NCI-H2171 (cell line): ENCODE measurements around the gene SYNGR1.

Experiments used
- DNase-seq: peaks from one replicate; lab custom pipeline; 2025; lab: John Stamatoyannopoulos, UW

Gene SYNGR1

DNA sequence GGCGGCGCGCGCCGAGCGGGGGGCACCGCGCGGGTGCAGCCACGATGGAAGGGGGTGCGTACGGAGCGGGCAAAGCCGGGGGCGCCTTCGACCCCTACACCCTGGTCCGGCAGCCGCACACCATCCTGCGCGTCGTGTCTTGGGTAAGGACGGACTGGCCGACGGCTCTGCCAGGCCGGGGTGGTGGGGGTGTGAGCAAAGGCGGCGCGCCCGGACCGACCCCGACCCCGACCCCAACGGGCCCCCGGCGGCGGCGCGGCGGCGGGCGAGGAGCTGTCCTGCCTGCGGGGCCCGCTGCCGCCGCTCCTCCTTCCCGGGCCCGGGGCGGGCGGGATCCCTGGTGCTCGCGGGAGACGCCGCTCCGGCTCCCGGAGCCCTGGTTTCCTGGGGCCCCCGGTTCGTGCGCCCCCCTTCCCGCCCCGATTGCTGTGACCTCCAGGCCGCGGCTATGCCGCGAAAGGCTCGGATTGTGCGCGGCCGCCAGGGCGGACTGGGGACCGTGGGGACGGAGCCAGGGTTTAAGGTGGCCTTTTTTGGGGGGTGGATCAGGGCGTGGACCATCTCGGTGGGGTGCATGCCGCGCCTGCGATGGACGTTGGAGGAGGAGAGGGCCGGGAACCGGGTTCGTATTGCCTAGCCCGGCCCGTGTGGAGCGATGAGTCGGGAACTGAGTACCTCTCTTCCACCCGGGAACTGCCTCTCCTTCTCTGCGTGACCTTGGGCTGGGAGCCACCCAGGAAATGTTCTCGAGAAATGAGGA, at the start of gene SYNGR1:
SYNGR1 (plus strand) TSS at position 25 of the 760 bp plus-strand sequence; CDS start at position 45, 20 bp downstream.
- DNase-seq = no peak

- no peak for DNase-seq
Measured at GRCh38 chr22:39300186-39300830, 49.5 kb upstream of the SYNGR1 start.

DNA sequence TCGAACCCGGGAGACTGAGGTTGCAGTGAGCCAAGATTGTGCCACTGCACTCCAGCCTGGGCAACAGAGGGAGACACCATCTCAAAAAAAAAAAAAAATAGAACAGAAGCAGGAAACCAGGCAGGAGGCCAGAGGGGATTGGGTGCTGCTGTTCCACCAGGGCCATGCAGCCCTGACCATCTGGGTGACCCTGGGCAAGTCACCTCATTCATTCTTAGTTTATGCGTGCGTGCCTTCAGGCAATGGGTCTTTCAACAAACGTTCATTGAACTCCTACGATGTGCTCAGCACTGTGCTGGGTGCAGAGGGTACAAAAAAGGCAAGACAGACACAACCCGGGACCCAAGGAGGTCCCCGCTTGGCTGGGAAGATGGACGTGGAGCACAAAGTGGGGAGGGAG, 48.7 kb upstream of the SYNGR1 start:
- no peak for DNase-seq

DNA sequence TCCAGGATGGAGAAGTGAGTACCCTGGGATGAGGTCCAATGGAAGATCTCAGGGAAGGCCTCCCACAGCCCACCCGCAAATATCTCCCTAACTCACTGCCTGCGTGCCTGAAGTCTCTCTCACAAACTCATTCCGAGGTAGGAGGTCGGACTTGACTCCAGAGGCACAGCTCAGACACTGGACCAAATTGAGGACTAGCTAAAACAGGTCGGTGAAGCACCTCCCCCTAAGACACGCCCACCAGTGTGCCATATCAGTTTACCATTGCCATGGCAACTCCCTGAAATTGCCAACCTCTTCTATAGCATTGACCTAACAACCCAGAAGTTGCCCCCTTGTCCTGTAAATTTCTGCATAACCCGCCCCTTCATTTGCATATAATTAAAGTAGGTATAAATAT, 47.9 kb upstream of the SYNGR1 start:
- DNase-seq = no peak

- DNase-seq = no peak
Measured at GRCh38 chr22:39302431-39302960, 47.3 kb upstream of the SYNGR1 start.

DNA sequence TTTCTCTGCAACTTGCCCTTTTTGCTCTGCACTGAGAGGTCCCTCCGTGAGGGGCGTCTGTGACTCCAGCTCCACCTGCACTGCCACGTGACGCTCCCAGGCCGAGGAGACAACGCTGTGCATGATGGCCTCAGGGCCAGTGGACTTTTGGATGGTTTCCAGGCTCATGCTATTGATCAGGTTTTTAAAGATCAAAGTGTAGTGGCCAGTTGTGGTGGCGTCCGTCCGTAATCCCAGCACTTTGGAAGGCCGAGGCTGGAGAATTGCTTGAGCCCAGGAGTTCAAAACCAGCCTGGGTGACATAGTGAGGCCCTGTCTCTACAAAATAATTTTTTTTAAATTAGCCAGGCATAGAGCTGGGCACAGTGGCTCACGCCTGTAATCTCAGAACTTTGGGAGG, 46.4 kb upstream of the SYNGR1 start:
- no peak for DNase-seq

GRCh38 chr22:39303892-39304671, 45.7 kb upstream of the SYNGR1 start:
- DNase-seq = no peak

DNA sequence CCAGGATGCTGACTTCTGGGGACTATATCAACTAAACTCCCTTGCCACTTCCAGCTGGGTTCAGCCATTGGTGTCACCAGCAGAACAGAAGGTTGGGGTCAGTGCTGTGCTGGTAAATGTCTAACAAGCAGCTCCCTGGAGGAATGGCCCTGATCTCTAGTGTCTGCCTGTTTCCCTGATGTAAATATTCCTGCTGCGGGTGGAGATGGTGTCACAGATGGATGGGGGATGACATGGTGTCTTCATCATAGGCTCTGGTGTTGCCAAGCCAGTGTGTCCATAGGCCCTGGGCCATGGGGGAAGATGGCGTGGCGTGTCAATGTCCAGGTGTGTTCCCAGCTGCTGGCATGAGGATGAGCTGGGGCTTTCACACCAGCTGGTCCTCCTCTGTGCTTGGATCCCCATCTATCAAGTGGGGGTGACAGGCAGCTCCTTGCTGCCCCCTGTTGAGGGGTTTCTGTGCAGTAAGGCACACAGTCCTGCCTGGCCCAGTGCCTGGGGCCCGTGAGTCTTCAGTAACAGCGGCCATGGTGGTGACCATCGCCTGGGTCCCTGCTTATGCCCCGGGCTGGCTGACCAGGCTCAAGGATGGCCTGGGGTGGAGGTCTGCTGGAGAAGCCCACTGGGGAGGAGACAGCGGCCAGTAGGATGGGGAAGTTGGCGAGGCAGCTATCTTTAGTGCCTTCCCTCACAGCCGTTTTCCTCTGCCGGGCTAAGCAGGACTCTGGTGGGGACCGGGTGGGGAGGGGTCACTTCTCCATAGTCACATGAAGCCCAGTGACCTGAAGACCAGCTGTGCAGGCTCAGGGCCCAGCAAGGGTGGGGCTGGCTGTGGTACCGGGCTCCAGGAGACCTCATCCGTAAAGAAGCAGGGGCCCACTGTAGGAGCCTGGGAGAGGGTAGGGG, 43.1 kb upstream of the SYNGR1 start:
- DNase-seq = no peak

GRCh38 chr22:39308614-39309363, 41.0 kb upstream of the SYNGR1 start:
- DNase-seq = no peak

GRCh38 chr22:39309364-39309861, 40.4 kb upstream of the SYNGR1 start:
- DNase-seq = no peak

DNA sequence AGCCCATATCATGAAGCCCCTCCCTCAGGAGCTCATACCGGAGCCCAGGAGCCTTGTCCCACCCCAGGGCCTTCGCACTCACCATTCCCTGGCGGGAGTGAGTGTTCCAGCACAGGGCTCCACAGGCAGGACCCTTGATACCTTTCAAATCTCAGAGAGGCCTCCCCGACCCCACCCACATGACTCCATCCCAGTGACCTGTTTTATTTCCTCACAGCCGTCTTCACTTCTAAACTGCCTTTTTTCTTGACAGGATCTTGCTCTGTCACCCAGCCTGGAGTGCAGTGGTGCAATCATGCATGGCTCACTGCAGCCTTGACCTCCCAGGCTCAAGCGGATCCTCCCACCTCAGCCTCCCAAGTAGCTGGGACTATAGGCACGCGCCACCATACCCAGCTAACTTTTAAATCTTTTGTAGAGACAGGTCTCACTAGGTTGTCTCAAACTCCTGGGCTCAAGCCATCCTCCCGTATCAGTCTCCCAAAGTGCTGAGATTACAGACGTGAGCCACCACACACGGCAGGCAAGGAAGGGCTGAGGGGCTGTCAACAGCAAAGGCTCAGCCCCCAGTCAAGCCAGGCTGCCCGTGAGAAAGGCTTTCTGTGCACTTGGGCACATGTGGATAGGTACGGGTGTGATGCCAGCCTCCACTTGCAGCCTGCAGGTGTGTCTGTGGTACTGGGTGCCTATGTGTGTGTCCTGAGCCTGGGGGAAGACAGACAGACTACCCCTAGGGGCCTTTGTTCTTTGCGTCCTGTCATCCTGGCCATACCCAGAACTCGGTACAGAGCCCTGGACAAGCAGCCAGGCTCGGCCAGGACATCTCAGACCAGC, 39.7 kb upstream of the SYNGR1 start:
- no peak for DNase-seq

- no peak for DNase-seq
Measured at GRCh38 chr22:39311592-39312400, 38.0 kb upstream of the SYNGR1 start.

GRCh38 chr22:39312410-39312809, 37.4 kb upstream of the SYNGR1 start:
- no peak for DNase-seq

- DNase-seq = no peak
Measured at GRCh38 chr22:39313258-39314001, 36.4 kb upstream of the SYNGR1 start.

- no peak for DNase-seq
Measured at GRCh38 chr22:39314251-39314971, 35.4 kb upstream of the SYNGR1 start.

DNA sequence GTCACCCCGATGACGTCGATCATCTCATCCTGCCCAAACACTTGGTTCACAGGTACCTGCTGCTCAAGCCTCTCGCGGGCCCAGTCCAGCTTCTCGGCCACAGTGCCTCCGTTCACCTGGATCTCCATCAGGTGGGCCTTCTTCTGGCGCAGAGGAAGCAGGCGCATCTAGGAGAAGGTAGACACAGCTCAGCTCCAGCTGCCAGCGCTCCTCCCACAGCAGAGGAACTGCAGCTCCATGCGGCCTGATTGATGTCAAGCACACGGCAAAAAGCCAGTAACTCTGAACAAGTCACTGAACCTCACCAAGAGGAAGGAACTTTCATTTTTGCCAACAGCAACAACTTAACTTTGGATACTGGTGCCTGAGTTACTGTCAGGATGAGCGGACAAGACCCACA, 34.4 kb upstream of the SYNGR1 start:
- DNase-seq = no peak

- DNase-seq = no peak
Measured at GRCh38 chr22:39316440-39317083, 33.2 kb upstream of the SYNGR1 start.
